Erythroblast (primary cell): ENCODE data around the gene NFRKB.

Experiments
- DNase-seq, 2 experiments: peaks; one replicate each; lab custom pipeline; 2025; lab: John Stamatoyannopoulos, UW
- GATA1 ChIP-seq: IDR thresholded peaks from 2 replicates; pipeline ENCODE4 v1.6.1; 2011; ENCODE audit warnings: low read depth, mild to moderate bottlenecking, control low read depth, low read length, moderate library complexity
- POLR2A ChIP-seq: IDR thresholded peaks from 2 replicates; pipeline ENCODE4 v1.6.1; 2011; ENCODE audit warnings: mild to moderate bottlenecking, low read length

The NFRKB gene

DNA sequence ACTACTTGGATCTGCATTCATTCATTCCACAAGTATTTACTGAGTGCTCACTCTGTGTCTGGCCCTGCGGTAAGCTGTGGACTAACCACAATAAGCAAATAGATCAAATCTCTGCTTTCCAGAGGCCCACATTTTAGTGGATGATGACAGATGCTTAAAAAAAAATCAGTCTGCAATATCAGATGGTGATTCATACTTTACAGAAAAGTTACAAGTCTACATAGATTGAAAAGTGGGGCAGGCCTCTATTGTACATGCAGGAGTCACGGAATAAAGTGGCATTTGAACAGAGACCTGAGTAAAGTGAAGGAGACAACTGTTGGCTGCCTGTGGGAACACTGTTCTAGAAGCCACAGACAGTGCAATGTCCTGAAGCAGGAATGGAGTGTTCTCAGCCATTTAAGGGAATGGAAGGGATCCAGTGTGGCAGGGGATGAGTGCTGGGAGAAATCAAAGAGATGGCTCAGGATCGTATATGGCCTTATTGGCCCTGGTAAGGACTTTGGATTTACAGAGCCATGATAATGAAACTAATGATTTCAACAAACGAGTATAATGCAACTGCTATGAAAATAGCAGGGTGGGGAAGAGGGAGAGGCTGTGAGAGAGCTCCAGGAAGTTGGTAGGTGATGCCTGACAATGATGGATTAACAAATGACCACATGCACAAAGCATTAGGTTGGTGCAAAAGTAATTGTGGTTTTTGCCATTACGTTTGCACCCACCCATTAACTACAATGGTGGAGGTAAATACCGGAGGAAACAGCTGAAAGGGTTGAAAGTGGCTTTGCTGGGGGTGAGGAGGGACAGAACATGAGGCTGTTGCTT is 48.7 kb downstream of the NFRKB start:
- DNase-seq: no peak
- TF ChIP-seq GATA1: no peak
- no peak for TF ChIP-seq POLR2A
